ENCODE results near the gene APOBEC3C.
A peak's percentile ranks its signal among the peaks of the same experiment; 100 is the strongest.
"Not testable (repeated sequence)": the region's sequence is repeated elsewhere in the genome, so short reads cannot be mapped to it uniquely, and the experiment has no call there.

Gene APOBEC3C

GRCh38 chr22:39013942-39014722, at the start of gene APOBEC3C:
Gene APOBEC3C (plus strand): TSS chr22:39014257. CDS start chr22:39014363, 106 bp downstream.
- peak; percentile 58 to 73 for DNase-seq (ENCODE audit: low read depth in 2 of 2)

DNA sequence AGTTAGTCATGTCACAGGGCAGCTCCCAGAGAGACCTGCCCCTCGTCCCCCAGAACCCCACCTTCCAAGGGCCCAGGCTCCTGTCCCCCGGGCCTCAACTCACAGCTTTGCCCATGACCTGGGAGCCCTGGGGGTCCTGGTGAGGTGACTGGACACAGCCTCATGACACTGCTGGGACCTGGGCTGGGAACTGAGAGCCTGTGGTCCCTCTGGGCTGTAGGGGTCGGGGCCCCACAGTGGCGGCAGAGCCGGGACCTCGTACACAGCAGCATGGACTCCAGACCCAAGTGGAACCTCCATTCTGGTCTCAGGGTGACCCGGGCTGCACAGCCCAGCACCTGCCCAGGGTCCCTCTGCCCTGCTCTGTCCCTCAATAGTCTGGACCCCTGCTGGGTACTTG, 49.8 kb upstream of the APOBEC3C start:
- no peak for DNase-seq (ENCODE audit: low read depth in 2 of 2)

- no peak for DNase-seq (ENCODE audit: low read depth in 2 of 2)
Observed at GRCh38 chr22:38964989-38965388, 49.1 kb upstream of the APOBEC3C start.

GRCh38 chr22:38965614-38966379, 48.3 kb upstream of the APOBEC3C start:
- DNase-seq (ENCODE audit: low read depth in 2 of 2), result no peak

DNA sequence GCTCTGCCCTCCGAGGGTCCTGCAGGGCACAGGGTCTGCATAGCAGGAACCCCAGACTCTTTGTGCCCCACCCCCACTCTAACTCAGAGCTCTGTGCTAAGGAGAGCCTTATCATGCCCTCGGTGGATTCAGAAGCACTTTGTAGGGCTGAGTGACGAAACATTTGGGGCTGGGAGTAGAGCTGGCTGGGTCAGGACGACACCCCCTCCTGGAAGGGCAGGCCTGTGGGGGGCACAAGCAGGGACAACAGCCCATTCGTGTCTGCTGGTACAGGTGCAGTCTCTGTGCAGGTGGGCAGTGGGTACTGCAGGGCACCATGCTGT, 47.7 kb upstream of the APOBEC3C start:
- DNase-seq (ENCODE audit: low read depth in 2 of 2), result no peak

- DNase-seq (ENCODE audit: low read depth in 2 of 2), result no peak
Observed at GRCh38 chr22:38966942-38967341, 47.1 kb upstream of the APOBEC3C start.

GRCh38 chr22:38967451-38968450, 46.3 kb upstream of the APOBEC3C start:
- DNase-seq (ENCODE audit: low read depth in 2 of 2), result no peak

GRCh38 chr22:38968801-38969200, 45.3 kb upstream of the APOBEC3C start:
- no peak for DNase-seq (ENCODE audit: low read depth in 2 of 2)

- no peak for DNase-seq (ENCODE audit: low read depth in 2 of 2)
Observed at GRCh38 chr22:38970551-38970950, 43.5 kb upstream of the APOBEC3C start.

- DNase-seq (ENCODE audit: low read depth in 2 of 2), result no peak
Observed at GRCh38 chr22:38971202-38971601, 42.9 kb upstream of the APOBEC3C start.

DNA sequence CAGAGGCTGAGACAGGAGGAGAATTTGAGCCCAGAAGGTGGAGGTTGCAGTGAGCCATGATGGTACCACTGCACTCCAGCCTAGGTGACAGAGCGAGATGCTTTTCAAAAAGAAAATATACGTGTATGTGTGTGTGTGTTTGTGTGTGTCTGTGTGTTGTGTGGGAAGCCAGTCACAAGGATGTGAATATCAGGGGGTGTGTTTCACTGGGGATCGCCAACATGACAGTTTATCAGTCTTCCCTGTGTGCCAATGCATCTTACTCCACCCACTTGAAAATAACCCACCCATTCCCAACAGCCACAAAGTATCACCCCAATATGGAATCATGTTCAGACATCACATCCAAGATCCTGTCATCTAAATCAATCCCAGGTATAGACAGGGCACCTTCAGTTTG, 42.3 kb upstream of the APOBEC3C start:
- DNase-seq (ENCODE audit: low read depth in 2 of 2), result no peak

- DNase-seq (ENCODE audit: low read depth in 2 of 2), result no peak
Observed at GRCh38 chr22:38972558-38972957, 41.5 kb upstream of the APOBEC3C start.

DNA sequence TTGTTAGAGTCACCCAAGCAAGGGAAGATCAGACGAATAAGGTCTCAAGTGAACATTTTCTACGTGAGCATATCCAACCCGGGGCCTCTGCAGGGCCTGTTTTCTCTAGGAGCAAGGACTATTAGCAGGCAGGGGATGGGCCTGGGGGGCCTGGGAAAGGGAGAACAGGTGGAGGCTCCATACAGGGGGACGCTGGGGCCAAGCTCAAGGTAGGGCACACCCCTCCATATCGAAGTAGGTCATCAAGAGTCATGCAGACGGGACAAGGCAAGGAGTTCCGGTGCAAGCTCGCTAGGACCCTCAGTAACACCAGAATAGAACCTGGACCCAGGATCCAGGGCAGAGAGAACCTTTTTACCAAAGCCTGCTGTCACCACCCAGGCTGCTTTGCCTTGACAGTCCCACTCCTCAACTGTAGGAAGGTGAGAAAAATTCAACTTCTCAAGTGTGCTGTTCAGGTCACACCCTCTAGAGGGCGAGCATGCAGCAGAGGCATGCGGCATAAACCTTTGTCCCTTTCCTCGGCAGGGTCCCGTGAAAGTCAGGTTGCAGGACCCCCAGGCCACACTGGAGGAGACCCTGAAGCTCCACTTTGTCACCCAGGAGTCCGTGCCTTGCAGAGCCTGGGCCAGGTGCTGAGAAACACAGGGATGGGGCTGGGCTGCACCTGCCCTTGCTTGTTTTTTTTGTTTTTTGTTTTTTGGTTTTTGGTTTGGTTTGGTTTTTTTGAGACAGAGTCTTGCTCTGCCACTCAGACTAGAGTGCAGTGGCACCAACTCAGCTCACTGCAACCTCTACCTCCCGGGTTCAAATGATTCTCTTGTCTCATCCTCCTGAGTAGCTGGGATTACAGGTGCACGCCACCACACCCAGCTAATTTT, 40.5 kb upstream of the APOBEC3C start:
- peak; percentile 24 to 52 for DNase-seq (ENCODE audit: low read depth in 2 of 2)

- no peak for DNase-seq (ENCODE audit: low read depth in 2 of 2)
Observed at GRCh38 chr22:38974170-38974825, 39.8 kb upstream of the APOBEC3C start.

- DNase-seq (ENCODE audit: low read depth in 2 of 2), result no peak
Observed at GRCh38 chr22:38974826-38975175, 39.3 kb upstream of the APOBEC3C start.

GRCh38 chr22:38977289-38977688, 36.8 kb upstream of the APOBEC3C start:
- not testable (repeated sequence) for DNase-seq (ENCODE audit: low read depth in 2 of 2)

DNA sequence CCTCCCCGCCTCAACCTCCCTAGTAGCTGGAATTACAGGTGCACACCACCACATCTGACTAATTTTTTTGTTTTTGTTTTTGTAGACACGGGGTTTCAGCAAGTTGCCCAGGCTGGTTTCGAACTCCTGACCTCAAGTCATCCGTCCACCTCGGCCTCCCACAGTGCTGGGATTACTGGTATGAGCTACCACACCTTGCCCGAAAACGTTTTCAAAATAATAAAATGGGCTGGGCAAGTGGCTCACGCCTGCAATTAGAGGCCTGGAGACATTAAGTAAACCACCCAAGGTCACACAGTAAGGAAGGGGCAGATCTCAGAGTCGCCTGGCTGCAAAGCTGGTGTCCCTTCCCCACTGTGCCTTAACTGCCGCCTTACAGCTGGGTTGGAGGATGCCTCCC, 33.5 kb upstream of the APOBEC3C start:
- not testable (repeated sequence) for DNase-seq (ENCODE audit: low read depth in 2 of 2)

DNA sequence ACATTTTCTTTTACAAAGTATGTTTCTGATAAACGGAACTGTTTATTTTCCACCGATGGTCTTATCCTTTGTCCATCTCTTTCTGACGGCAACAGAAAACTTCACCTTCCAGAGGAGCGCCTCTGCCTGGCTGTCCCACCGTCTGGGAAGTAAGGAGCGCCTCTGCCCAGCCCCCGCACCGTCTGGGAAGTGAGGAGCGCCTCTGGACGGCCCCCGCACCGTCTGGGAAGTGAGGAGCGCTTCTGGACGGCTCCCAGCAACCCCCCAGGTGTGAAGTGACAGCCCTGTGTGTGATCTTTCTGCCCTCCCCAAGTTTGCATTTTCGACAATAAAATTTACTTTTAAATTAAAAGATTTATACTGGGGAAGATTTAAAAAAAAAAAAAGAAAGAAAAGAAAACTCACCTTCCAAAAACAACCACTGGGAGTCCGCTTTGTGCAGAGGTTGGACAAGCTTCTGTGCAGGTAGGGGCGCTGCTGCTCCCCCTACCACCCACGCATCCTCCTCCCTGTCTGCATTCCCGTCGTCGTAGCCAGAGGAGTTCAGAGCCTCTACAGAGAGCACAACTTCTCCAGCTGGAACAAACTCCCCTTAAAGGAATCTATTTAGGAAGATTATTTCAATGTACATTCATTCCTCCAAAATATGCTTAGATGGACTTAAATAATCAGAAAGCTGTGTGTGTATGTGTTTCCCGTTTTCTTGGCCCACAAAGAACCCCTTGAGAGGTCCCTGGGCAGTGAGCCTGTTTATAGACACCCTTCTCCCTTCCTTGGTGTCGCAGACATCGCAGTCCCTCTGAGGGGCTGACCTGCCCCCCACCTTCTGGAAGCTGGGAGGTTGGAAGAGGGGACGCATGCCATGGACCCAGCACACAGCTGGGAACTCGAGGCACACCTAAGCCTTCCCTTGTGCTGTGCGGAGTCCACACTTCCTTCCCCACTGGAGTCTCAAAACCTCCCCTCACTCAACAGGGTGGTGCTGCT, 32.8 kb upstream of the APOBEC3C start:
- DNase-seq (ENCODE audit: low read depth in 2 of 2), result no peak
